KMS-11 (cell line): ENCODE measurements around the gene UQCRH.

Experiments used
- H2AFZ ChIP-seq: fragments of 200-600 bp; sonication (generic); 2 replicates; pipeline ENCODE4 v1.6.1; 2016; ENCODE audit warnings: antibody characterized with exemption, mixed run types, low read depth
- H3K27ac ChIP-seq: fragments of 200-600 bp; sonication (generic); 2 replicates; pipeline ENCODE4 v1.6.1; 2016; ENCODE audit warnings: mild to moderate bottlenecking, mixed run types
- H3K27me3 ChIP-seq: fragments of 200-600 bp; sonication (generic); 2 replicates; pipeline ENCODE4 v1.6.1; 2017; ENCODE audit warnings: mild to moderate bottlenecking, low read depth, mixed run types, moderate library complexity; ENCODE audit not compliant: insufficient read depth
- H3K36me3 ChIP-seq: fragments of 200-600 bp; sonication (generic); 2 replicates; pipeline ENCODE4 v1.6.1; 2017; ENCODE audit warnings: mild to moderate bottlenecking, mixed run types; ENCODE audit not compliant: insufficient read depth
- H3K4me1 ChIP-seq: fragments of 200-600 bp; sonication (generic); 2 replicates; pipeline ENCODE4 v1.6.1; 2016; ENCODE audit warnings: mild to moderate bottlenecking, low read depth, mixed run types; ENCODE audit not compliant: poor library complexity, severe bottlenecking
- H3K4me2 ChIP-seq: fragments of 200-600 bp; sonication (generic); 2 replicates; pipeline ENCODE4 v1.7.0; 2016; ENCODE audit warnings: mild to moderate bottlenecking, mixed run types
- H3K4me3 ChIP-seq: fragments of 200-600 bp; sonication (generic); IDR thresholded peaks from 2 replicates; pipeline ENCODE4 v1.6.1; 2017; ENCODE audit warnings: low read depth, low read length, mixed read lengths; ENCODE audit not compliant: insufficient read depth
- H3K79me2 ChIP-seq: fragments of 200-600 bp; sonication (generic); 2 replicates; pipeline ENCODE4 v1.6.1; 2016; ENCODE audit warnings: low read depth, mixed run types; ENCODE audit not compliant: insufficient read depth
- H3K9ac ChIP-seq: fragments of 200-600 bp; sonication (generic); 2 replicates; pipeline ENCODE4 v1.6.1; 2016; ENCODE audit warnings: mild to moderate bottlenecking, mixed run types
- H4K20me1 ChIP-seq: fragments of 200-600 bp; sonication (generic); 2 replicates; pipeline ENCODE4 v1.6.1; 2016; ENCODE audit warnings: mild to moderate bottlenecking, mixed run types; ENCODE audit not compliant: insufficient read depth
- TF ChIP-seq, protein P1 (sequence below): fragments of 200-600 bp; sonication (generic); conservative IDR thresholded peaks from 2 replicates; pipeline ENCODE4 v1.6.1; 2017; ENCODE audit warnings: low read depth, mild to moderate bottlenecking, antibody characterized with exemption, low read length, moderate library complexity, mixed read lengths

UQCRH gene

GRCh38 chr1:46289134-46289494 is 14.4 kb upstream of the UQCRH start:
- H3K36me3 ChIP-seq, result no peaks in the 10 kb centered on the region
- H4K20me1 ChIP-seq, result no peaks in the 10 kb centered on the region
- H3K27ac ChIP-seq, result no peak overlapping the region
- H3K4me2 ChIP-seq, result no peak overlapping the region
- H3K9ac ChIP-seq, result no peak overlapping the region
- H3K4me1 ChIP-seq, result no peaks in the 10 kb centered on the region
- no peak overlapping the region for H3K4me3 ChIP-seq
- H3K79me2 ChIP-seq, result no peaks in the 10 kb centered on the region
- no peaks in the 10 kb centered on the region for H3K27me3 ChIP-seq
- TF ChIP-seq, protein P1, sequence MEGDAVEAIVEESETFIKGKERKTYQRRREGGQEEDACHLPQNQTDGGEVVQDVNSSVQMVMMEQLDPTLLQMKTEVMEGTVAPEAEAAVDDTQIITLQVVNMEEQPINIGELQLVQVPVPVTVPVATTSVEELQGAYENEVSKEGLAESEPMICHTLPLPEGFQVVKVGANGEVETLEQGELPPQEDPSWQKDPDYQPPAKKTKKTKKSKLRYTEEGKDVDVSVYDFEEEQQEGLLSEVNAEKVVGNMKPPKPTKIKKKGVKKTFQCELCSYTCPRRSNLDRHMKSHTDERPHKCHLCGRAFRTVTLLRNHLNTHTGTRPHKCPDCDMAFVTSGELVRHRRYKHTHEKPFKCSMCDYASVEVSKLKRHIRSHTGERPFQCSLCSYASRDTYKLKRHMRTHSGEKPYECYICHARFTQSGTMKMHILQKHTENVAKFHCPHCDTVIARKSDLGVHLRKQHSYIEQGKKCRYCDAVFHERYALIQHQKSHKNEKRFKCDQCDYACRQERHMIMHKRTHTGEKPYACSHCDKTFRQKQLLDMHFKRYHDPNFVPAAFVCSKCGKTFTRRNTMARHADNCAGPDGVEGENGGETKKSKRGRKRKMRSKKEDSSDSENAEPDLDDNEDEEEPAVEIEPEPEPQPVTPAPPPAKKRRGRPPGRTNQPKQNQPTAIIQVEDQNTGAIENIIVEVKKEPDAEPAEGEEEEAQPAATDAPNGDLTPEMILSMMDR, result no peak
- H2AFZ ChIP-seq, result no peak overlapping the region

GRCh38 chr1:46289976-46290375 is 13.5 kb upstream of the UQCRH start:
- TF ChIP-seq, protein P1, result no peak
- Histone ChIP-seq H3K4me3 (no peak overlapping the region), H2AFZ (no peak overlapping the region), H3K36me3 (no peaks in the 10 kb centered on the region), H3K4me1 (no peaks in the 10 kb centered on the region), H3K27me3 (no peaks in the 10 kb centered on the region), H3K4me2 (no peak overlapping the region), H4K20me1 (no peaks in the 10 kb centered on the region), H3K27ac (no peak overlapping the region), H3K79me2 (no peaks in the 10 kb centered on the region), H3K9ac (no peak overlapping the region)

DNA sequence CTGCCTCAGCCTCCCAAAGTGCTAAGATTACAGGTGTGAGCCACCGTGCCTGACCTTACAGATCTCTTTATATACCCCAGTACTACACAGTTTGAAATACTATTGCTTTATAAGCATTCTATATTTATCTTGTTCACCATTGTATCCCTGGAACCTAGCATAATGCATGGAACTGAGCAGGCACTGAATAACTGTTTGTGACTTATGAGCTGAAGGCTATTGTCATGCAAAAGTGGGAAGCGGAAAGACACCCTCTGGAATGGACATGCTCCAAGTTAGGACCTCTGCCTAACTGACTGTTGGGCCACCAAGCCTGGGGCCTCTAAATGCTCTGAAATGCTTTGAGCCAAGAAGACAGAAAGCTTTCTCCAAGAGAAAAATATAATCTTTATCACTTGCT is 8.2 kb upstream of the UQCRH start:
- H3K4me2 ChIP-seq, result no peak overlapping the region
- H3K36me3 ChIP-seq, result no peaks in the 10 kb centered on the region
- no peaks in the 10 kb centered on the region for H3K27me3 ChIP-seq
- H3K4me3 ChIP-seq, result no peak overlapping the region
- no peak overlapping the region for H2AFZ ChIP-seq
- H3K9ac ChIP-seq, result no peak overlapping the region
- no peaks in the 10 kb centered on the region for H3K4me1 ChIP-seq
- H3K79me2 ChIP-seq, result peaks cover 11% of the 10 kb centered on the region; the same call in 1 of the 2 replicates
- H3K27ac ChIP-seq, result no peak overlapping the region
- TF ChIP-seq, protein P1, result no peak
- no peaks in the 10 kb centered on the region for H4K20me1 ChIP-seq

DNA sequence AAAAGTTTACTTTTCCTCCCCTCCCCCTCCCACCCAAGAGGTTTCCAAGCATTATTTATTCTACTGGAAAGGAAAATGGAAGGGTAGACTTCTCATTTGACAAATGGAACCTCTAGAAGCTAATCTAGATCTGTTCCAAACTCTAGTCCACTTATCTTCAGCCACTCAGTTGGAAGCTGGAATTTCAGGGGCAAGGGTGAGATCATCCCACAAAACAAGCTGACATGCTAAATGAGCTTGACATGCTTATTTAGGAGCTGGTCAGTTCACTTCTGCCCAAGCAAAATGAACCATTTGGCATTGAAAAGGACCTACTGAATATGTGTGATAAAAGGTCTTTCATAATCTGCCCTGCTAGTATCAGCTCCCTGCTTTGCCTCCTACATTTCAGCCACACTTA is 5.1 kb upstream of the UQCRH start:
- Histone ChIP-seq H3K27ac (no peak overlapping the region), H2AFZ (no peak overlapping the region), H3K79me2 (peaks cover 35% of the 10 kb centered on the region), H3K9ac (no peak overlapping the region), H3K4me2 (no peak overlapping the region), H4K20me1 (no peaks in the 10 kb centered on the region), H3K27me3 (no peaks in the 10 kb centered on the region), H3K4me3 (no peak overlapping the region), H3K4me1 (no peaks in the 10 kb centered on the region), H3K36me3 (no peaks in the 10 kb centered on the region)
- TF ChIP-seq, protein P1, result no peak
